C4-2B (cell line): ENCODE data around the gene EVA1A.

Source experiments
- CTCF ChIP-seq: fragments of 450-650 bp; conservative IDR thresholded peaks from 2 replicates; pipeline ENCODE4 v1.5.1; 2017; ENCODE audit warnings: mild to moderate bottlenecking
- ZFX ChIP-seq: fragments of 450-650 bp; IDR thresholded peaks from 2 replicates; pipeline ENCODE4 v1.6.1; 2017

GRCh38 chr2:75573145-75573878, 12.6 kb upstream of the EVA1A start:
- no peak for TF ChIP-seq CTCF
- TF ChIP-seq ZFX, result no peak
